ENCODE results near the gene RPL36AL.
"Not testable (repeated sequence)": the region's sequence is repeated elsewhere in the genome, so short reads cannot be mapped to it uniquely, and the experiment has no call there.

GRCh38 chr14:49657500-49657899, 37.1 kb upstream of the RPL36AL start:
- not testable (repeated sequence) for TF ChIP-seq CTCF (conservative IDR thresholded peaks at IDR 0.05; ENCODE audit: low read length); EZH2phosphoT487 (IDR thresholded peaks at IDR 0.05; ENCODE audit: borderline replicate concordance, low read depth, low read length)
